GM12801 (cell line): Measurements from ENCODE around the gene HCST.

Source experiments
- CTCF ChIP-seq: IDR thresholded peaks from one replicate; pipeline ENCODE4 v1.5.1; 2011; ENCODE audit warnings: control low read depth; ENCODE audit not compliant: insufficient read length; ENCODE audit errors: extremely low read depth

The HCST gene

DNA sequence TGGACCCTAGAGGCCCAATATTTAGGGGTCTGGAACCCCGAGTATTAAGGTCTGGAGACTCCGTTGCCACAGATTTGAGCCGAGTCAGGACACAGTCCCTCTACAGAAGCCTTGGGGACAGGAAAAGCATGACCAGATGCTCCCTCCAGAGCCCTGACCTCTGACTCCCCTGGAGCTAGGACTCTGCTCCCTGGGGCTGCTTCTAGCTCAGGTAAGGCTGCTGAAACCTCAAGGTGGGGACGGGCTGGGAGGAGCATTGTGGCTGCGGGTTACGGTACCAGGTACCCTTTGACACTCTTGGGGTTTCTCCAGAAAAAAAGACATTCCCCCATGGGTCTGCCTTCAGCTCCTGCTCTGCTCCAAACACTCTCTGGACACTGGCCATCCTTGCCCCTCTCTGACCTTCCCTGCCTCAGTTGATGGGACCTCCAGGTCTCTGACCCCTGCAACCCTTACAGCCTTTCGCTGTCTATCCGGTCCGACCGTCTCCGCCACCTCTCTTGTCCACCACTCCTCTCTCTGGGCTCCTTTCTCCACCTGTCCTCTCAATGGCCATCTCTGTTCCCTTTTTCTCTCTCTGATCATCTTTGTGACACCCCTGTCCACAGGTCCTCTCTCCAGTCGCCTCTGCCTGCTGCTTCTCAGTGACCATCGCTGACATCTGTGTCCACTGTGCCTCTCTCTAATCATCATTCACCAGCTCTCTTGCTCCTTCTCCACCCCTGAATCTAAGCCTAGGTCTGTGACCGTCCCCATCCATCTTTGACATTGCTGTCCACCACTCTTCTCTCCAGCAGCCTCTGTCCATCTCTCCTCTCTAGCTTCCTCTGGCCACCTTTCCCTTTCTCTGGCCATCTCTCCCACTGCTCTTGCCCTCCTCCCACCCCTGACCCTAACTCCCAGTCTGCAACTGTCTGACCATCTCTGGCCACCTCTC is 35.3 kb downstream of the HCST start:
- TF ChIP-seq CTCF = no peak

- no peak for TF ChIP-seq CTCF
Observed at GRCh38 chr19:35938282-35939224, 36.2 kb downstream of the HCST start.

DNA sequence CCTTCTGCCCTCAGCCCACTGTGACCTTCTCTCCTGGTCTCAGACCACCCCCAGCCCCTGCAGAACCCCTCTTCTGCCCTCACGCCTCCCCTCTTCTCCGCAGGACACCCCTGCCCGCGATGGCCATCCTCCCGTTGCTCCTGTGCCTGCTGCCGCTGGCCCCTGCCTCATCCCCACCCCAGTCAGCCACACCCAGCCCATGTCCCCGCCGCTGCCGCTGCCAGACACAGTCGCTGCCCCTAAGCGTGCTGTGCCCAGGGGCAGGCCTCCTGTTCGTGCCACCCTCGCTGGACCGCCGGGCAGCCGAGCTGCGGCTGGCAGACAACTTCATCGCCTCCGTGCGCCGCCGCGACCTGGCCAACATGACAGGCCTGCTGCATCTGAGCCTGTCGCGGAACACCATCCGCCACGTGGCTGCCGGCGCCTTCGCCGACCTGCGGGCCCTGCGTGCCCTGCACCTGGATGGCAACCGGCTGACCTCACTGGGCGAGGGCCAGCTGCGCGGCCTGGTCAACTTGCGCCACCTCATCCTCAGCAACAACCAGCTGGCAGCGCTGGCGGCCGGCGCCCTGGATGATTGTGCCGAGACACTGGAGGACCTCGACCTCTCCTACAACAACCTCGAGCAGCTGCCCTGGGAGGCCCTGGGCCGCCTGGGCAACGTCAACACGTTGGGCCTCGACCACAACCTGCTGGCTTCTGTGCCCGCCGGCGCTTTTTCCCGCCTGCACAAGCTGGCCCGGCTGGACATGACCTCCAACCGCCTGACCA is 37.2 kb downstream of the HCST start:
- no peak for TF ChIP-seq CTCF

GRCh38 chr19:35940078-35940775 is 37.9 kb downstream of the HCST start:
- TF ChIP-seq CTCF = no peak

GRCh38 chr19:35940839-35941238 is 38.5 kb downstream of the HCST start:
- TF ChIP-seq CTCF = no peak

GRCh38 chr19:35942235-35942634 is 39.9 kb downstream of the HCST start:
- TF ChIP-seq CTCF = no peak
